Caco-2 (cell line): ENCODE measurements around the gene SEMA4B. TPM values are rescaled to one million over a fixed set of nuclear protein-coding genes. Genes with fewer than 3 reads are reported as not detected.
A peak's percentile ranks its signal among the peaks of the same experiment; 100 is the strongest.
"Not testable (repeated sequence)": the region's sequence is repeated elsewhere in the genome, so short reads cannot be mapped to it uniquely, and the experiment has no call there.

Experiments used
- BruUV-seq: library from RNA; stranded (reverse); fragments of 400-500 nt; replicated peaks from 2 replicates; lab custom pipeline; 2021; lab: Mats Ljungman, UMichigan
- CTCF ChIA-PET: fragments of 300-600 bp; sonication (Branson Sonifier 250); formaldehyde crosslinking; loops from one replicate; lab custom pipeline; 2022; ENCODE audit warnings: antibody characterized with exemption; lab: Charles Lee
- POLR2A ChIA-PET: fragments of 300-600 bp; sonication (Branson Sonifier 250); formaldehyde crosslinking; loops from one replicate; lab custom pipeline; 2022; ENCODE audit warnings: antibody characterized with exemption; lab: Charles Lee
- DNase-seq, 2 experiments: peaks; one replicate each; pipeline versions ENCODE4 v3.0.0 to v3.0.0-alpha.2; 2020 to 2022
- H3K27me3 ChIP-seq: replicated peaks from 2 replicates; pipeline ENCODE4 v1.6.0; 2011; ENCODE audit warnings: low read length; ENCODE audit not compliant: control insufficient read depth, insufficient read depth
- H3K36me3 ChIP-seq: 2 replicates; pipeline ENCODE4 v1.5.1; 2011; ENCODE audit warnings: low read length; ENCODE audit not compliant: control insufficient read depth, insufficient read depth
- H3K4me1 ChIP-seq: fragments of 250-450 bp; sonication (Bioruptor Pico); 2 replicates; pipeline ENCODE4 v1.5.1; 2020; ENCODE audit warnings: mild to moderate bottlenecking
- H3K4me3 ChIP-seq: 2 replicates; pipeline ENCODE4 v1.5.1; 2011; ENCODE audit warnings: low read depth, mild to moderate bottlenecking, control low read depth, low read length
- H3K9me3 ChIP-seq: fragments of 250-450 bp; sonication (Bioruptor Pico); 2 replicates; pipeline ENCODE4 v1.5.1; 2020; ENCODE audit warnings: mild to moderate bottlenecking, moderate library complexity
- H3K27ac Mint-ChIP-seq: one replicate; pipeline ENCODE4 v1.8.0; 2022; ENCODE audit warnings: mixed read lengths; ENCODE audit not compliant: unreplicated experiment
- H3K27me3 Mint-ChIP-seq: one replicate; pipeline ENCODE4 v1.8.0; 2022; ENCODE audit warnings: mixed read lengths; ENCODE audit not compliant: insufficient read depth, unreplicated experiment
- H3K36me3 Mint-ChIP-seq: one replicate; pipeline ENCODE4 v1.8.0; 2022; ENCODE audit warnings: mild to moderate bottlenecking, mixed read lengths; ENCODE audit not compliant: insufficient read depth, unreplicated experiment
- H3K4me1 Mint-ChIP-seq: one replicate; pipeline ENCODE4 v1.8.0; 2022; ENCODE audit warnings: low read depth, mixed read lengths; ENCODE audit not compliant: unreplicated experiment
- H3K4me3 Mint-ChIP-seq: one replicate; pipeline ENCODE4 v1.8.0; 2022; ENCODE audit warnings: mild to moderate bottlenecking, moderate library complexity, mixed read lengths; ENCODE audit not compliant: unreplicated experiment
- H3K9me3 Mint-ChIP-seq: one replicate; pipeline ENCODE4 v1.8.0; 2022; ENCODE audit warnings: mixed read lengths; ENCODE audit not compliant: unreplicated experiment
- CTCF ChIP-seq, 2 experiments: fragments of 200-600 bp in 1 of 2; IDR thresholded peaks; 1 replicate in 1 of 2; 2 replicates in 1 of 2; pipeline versions ENCODE4 v1.5.1 to v1.8.0; 2011 to 2022; ENCODE audit warnings: antibody characterized with exemption in 1 of 2, control low read depth in 1 of 2, inconsistent platforms in 1 of 2, low read depth in 1 of 2, low read length in 1 of 2, mild to moderate bottlenecking in 1 of 2, moderate library complexity in 1 of 2; ENCODE audit not compliant: insufficient read depth in 1 of 2, severe bottlenecking in 1 of 2, unreplicated experiment in 1 of 2
- intact Hi-C: fragments of 100-400 bp; cut with micrococcal nuclease; formaldehyde crosslinking; loops from one replicate; pipeline ENCODE4 v1.10.0; 2022; ENCODE audit not compliant: unreplicated experiment
- total RNA-seq: library from RNA; stranded (reverse); gene quantifications from 2 replicates; pipeline ENCODE4 v1.2.3, GENCODE V29; 2022

Gene SEMA4B
- total RNA-seq, 1 experiment from 2014 or later = 13.9 TPM

- no TSS peak for BruUV-seq
- peaks cover 5% of the 10 kb centered on the region for H3K36me3 Mint-ChIP-seq
- no peaks in the 10 kb centered on the region for H3K9me3 ChIP-seq
Observed at GRCh38 chr15:90249203-90249863, 48.2 kb downstream of the SEMA4B start, which contains the start of gene TTLL13. TTLL13 (plus strand) TSS chr15:90249556; CDS start chr15:90250631, 1,075 bp downstream.

GRCh38 chr15:90257776-90258175 is 56.6 kb downstream of the SEMA4B start:
- H3K4me1 ChIP-seq = no peaks in the 10 kb centered on the region
- Mint-ChIP-seq H3K27ac (no peak overlapping the region), H3K36me3 (no peaks in the 10 kb centered on the region), H3K4me3 (no peak overlapping the region), H3K4me1 (no peaks in the 10 kb centered on the region), H3K9me3 (no peaks in the 10 kb centered on the region), H3K27me3 (no peaks in the 10 kb centered on the region)
- TF ChIP-seq CTCF (IDR thresholded peaks at IDR 0.05; ENCODE audit: insufficient read depth in 1 of 2, low read depth in 1 of 2, low read length in 1 of 2, severe bottlenecking in 1 of 2, unreplicated experiment in 1 of 2) = no peak
- intact Hi-C loops = no loop called here
- POLR2A ChIA-PET = no interaction called here
- H3K27me3 ChIP-seq = no peaks in the 10 kb centered on the region
- DNase-seq = no peak
- no peaks in the 10 kb centered on the region for H3K36me3 ChIP-seq
- H3K4me3 ChIP-seq = no peak overlapping the region
- CTCF ChIA-PET = no interaction called here
- no peaks in the 10 kb centered on the region for H3K9me3 ChIP-seq
- BruUV-seq = no TSS peak

More at GRCh38 chr15:90249203-90249863, 48.2 kb downstream of the SEMA4B start, which contains the start of gene TTLL13:
- TF ChIP-seq CTCF (IDR thresholded peaks at IDR 0.05; ENCODE audit: insufficient read depth in 1 of 2, low read depth in 1 of 2, low read length in 1 of 2, severe bottlenecking in 1 of 2, unreplicated experiment in 1 of 2) = no peak
- Histone ChIP-seq H3K4me3 (peak within 1 kb of the TSS; percentile 51), H3K36me3 (no peaks in the 10 kb centered on the region), H3K4me1 (peaks cover 7% of the 10 kb centered on the region; the same call in 1 of the 2 replicates), H3K27me3 (no peaks in the 10 kb centered on the region)
- POLR2A ChIA-PET = interaction anchor here (0.5 to 1.4 kb wide), 7 partner anchors 16 to 432 kb away, joined by 3 to 23 read pairs (median 4); partner anchors contain the start of genes CIB1, GDPGP1 and NGRN
- peaks cover 6% of the 10 kb centered on the region for H3K4me1 Mint-ChIP-seq
- no peaks in the 10 kb centered on the region for H3K9me3 Mint-ChIP-seq
- peak; percentile 97 to 98 for DNase-seq
- no peaks in the 10 kb centered on the region for H3K27me3 Mint-ChIP-seq
- CTCF ChIA-PET = interaction anchor here (0.6 to 2.2 kb wide), 6 partner anchors 16 to 94 kb away, joined by 3 to 9 read pairs (median 6); partner anchors contain the start of genes CIB1 and GDPGP1
- peak within 1 kb of the TSS; percentile 61 for H3K27ac Mint-ChIP-seq
- intact Hi-C loops = loop anchor here (1.0 kb wide), 1 partner anchor 16 kb away; the partner anchor contains the start of gene CIB1
- peak within 1 kb of the TSS; percentile 73 for H3K4me3 Mint-ChIP-seq

- H3K27me3 Mint-ChIP-seq = no peaks in the 10 kb centered on the region
- H3K36me3 Mint-ChIP-seq = no peaks in the 10 kb centered on the region
- no peak overlapping the region for H3K4me3 Mint-ChIP-seq
Observed at GRCh38 chr15:90259524-90259923, 58.4 kb downstream of the SEMA4B start.

GRCh38 chr15:90260731-90261130 is 59.6 kb downstream of the SEMA4B start:
- H3K4me1 ChIP-seq, intact Hi-C loops, H3K27me3 Mint-ChIP-seq, BruUV-seq, H3K4me3 Mint-ChIP-seq, H3K27ac Mint-ChIP-seq, H3K9me3 ChIP-seq, H3K36me3 Mint-ChIP-seq, H3K27me3 ChIP-seq, H3K9me3 Mint-ChIP-seq, H3K36me3 ChIP-seq, DNase-seq, H3K4me1 Mint-ChIP-seq, H3K4me3 ChIP-seq: not testable (repeated sequence)
- CTCF ChIA-PET = interaction anchor here (0.6 kb wide), 1 partner anchor 17 kb away, joined by 3 read pairs; no protein-coding TSS in a partner anchor
- POLR2A ChIA-PET = interaction anchor here (0.6 kb wide), 1 partner anchor 240 kb away, joined by 3 read pairs; no protein-coding TSS in a partner anchor

More at GRCh38 chr15:90259524-90259923, 58.4 kb downstream of the SEMA4B start:
- no peaks in the 10 kb centered on the region for H3K9me3 Mint-ChIP-seq
- ChIA-PET CTCF (no interaction called here), POLR2A (no interaction called here)
- no peak for DNase-seq
- Histone ChIP-seq H3K9me3 (no peaks in the 10 kb centered on the region), H3K4me1 (no peaks in the 10 kb centered on the region), H3K36me3 (no peaks in the 10 kb centered on the region), H3K27me3 (no peaks in the 10 kb centered on the region), H3K4me3 (no peak overlapping the region)
- no peak overlapping the region for H3K27ac Mint-ChIP-seq
- TF ChIP-seq CTCF (IDR thresholded peaks at IDR 0.05; ENCODE audit: insufficient read depth in 1 of 2, low read depth in 1 of 2, low read length in 1 of 2, severe bottlenecking in 1 of 2, unreplicated experiment in 1 of 2) = no peak
- intact Hi-C loops = no loop called here
- BruUV-seq = no TSS peak
- H3K4me1 Mint-ChIP-seq = no peaks in the 10 kb centered on the region
